Esophagus muscularis mucosa (tissue), 3 donors: ENCODE results near the gene VMO1.
A peak's percentile ranks its signal among the peaks of the same experiment; 100 is the strongest.

Experiments
- CTCF ChIP-seq, 3 experiments: fragments of 200-600 bp in 2 of 3; fragments of 450-650 bp in 1 of 3; sonication (generic) in 2 of 3; IDR thresholded peaks; one replicate each; pipeline ENCODE4 v1.5.1; 2017 to 2019; ENCODE audit warnings: antibody characterized with exemption in 3 of 3, mild to moderate bottlenecking in 2 of 3, moderate library complexity in 1 of 3
- POLR2A ChIP-seq: fragments of 450-650 bp; IDR thresholded peaks from one replicate; pipeline ENCODE4 v1.6.1; 2017; ENCODE audit warnings: antibody characterized with exemption, moderate library complexity, mild to moderate bottlenecking, low read depth
- POLR2AphosphoS5 ChIP-seq, 2 donors: sonication (generic); formaldehyde crosslinking; IDR thresholded peaks; one replicate each; pipeline ENCODE4 v1.6.1; 2017; ENCODE audit warnings: antibody characterized with exemption in 2 of 2

GRCh38 chr17:4806777-4807604, 20.8 kb upstream of the VMO1 start, which contains the start of gene PLD2:
- no peak for TF ChIP-seq CTCF (IDR thresholded peaks at IDR 0.05)
- TF ChIP-seq POLR2A, result no peak
- TF ChIP-seq POLR2AphosphoS5 (IDR thresholded peaks at IDR 0.05), result peak in 1 of 2 donors; percentile 54
